Small intestine (tissue), 7 donors: ENCODE results near the gene COL10A1. TPM values are rescaled to one million over a fixed set of nuclear protein-coding genes. Genes with fewer than 3 reads are reported as not detected.

Experiments
- DNase-seq, 2 donors: peaks; one replicate each; pipeline versions ENCODE4 v3.0.0 to v3.0.0-alpha.2; 2013
- FAIRE-seq: peaks from 2 replicates; lab custom pipeline; 2012; peaks lifted over from hg19 to GRCh38; lab: Jason Lieb, UNC
- H3K27ac ChIP-seq, 3 donors: one replicate each; pipeline ENCODE4 v1.5.1; 2013; ENCODE audit warnings: low read length in 2 of 3, mild to moderate bottlenecking in 2 of 3, control low read depth in 1 of 3, inconsistent platforms in 1 of 3, low read depth in 1 of 3, moderate library complexity in 1 of 3
- H3K27me3 ChIP-seq, 3 donors: one replicate each; pipeline ENCODE4 v1.6.1; 2013; ENCODE audit warnings: low read length in 3 of 3, inconsistent platforms in 1 of 3; ENCODE audit not compliant: control insufficient read depth in 3 of 3, insufficient read depth in 3 of 3
- H3K36me3 ChIP-seq, 3 donors: one replicate each; pipeline ENCODE4 v1.6.1; 2013; ENCODE audit warnings: low read length in 3 of 3, inconsistent platforms in 1 of 3, low read depth in 1 of 3, mild to moderate bottlenecking in 1 of 3, moderate library complexity in 1 of 3; ENCODE audit not compliant: control insufficient read depth in 3 of 3, insufficient read depth in 2 of 3
- H3K4me1 ChIP-seq, 3 donors: one replicate each; pipeline ENCODE4 v1.6.1; 2013; ENCODE audit warnings: low read length in 2 of 3, inconsistent platforms in 1 of 3, low read depth in 1 of 3, mild to moderate bottlenecking in 1 of 3, moderate library complexity in 1 of 3; ENCODE audit not compliant: control insufficient read depth in 3 of 3, insufficient read depth in 2 of 3
- H3K4me3 ChIP-seq, 3 donors: one replicate each; pipeline ENCODE4 v1.5.1; 2013; ENCODE audit warnings: low read length in 3 of 3, control low read depth in 1 of 3, inconsistent platforms in 1 of 3, low read depth in 1 of 3, mild to moderate bottlenecking in 1 of 3, moderate library complexity in 1 of 3
- H3K9me3 ChIP-seq, 2 donors: one replicate each; pipeline ENCODE4 v1.6.1; 2013; ENCODE audit warnings: low read depth in 1 of 2, low read length in 1 of 2; ENCODE audit not compliant: control insufficient read depth in 2 of 2, insufficient read depth in 1 of 2
- WGBS, 3 donors: extraction: QIAGEN DNeasy Blood & Tissue Kit; methylation state at CpG; one replicate each; pipeline ENCODE4 v1.1.7; 2013; 5-methylcytosine and 5-hydroxymethylcytosine counted together
- polyA plus RNA-seq, 4 donors: library from polyadenylated mRNA; stranded (reverse) in 3 of 4; unstranded in 1 of 4; fragments of 200-250 nt in 3 of 4; fragments of 120-200 nt in 1 of 4; gene quantifications; one replicate each; pipeline versions ENCODE4 v1.2.1 to v1.2.3, GENCODE V29; 2013
- donor health status: healthy with polysubstance abuse.
- donor health status: control.
- donor health status: control.
- donor health status: Bipolar disorder and iron deficiency.
- donor health status: healthy.

COL10A1 gene
- polyA plus RNA-seq, 4 donors, result 0.09 TPM; not detected in 3

DNA sequence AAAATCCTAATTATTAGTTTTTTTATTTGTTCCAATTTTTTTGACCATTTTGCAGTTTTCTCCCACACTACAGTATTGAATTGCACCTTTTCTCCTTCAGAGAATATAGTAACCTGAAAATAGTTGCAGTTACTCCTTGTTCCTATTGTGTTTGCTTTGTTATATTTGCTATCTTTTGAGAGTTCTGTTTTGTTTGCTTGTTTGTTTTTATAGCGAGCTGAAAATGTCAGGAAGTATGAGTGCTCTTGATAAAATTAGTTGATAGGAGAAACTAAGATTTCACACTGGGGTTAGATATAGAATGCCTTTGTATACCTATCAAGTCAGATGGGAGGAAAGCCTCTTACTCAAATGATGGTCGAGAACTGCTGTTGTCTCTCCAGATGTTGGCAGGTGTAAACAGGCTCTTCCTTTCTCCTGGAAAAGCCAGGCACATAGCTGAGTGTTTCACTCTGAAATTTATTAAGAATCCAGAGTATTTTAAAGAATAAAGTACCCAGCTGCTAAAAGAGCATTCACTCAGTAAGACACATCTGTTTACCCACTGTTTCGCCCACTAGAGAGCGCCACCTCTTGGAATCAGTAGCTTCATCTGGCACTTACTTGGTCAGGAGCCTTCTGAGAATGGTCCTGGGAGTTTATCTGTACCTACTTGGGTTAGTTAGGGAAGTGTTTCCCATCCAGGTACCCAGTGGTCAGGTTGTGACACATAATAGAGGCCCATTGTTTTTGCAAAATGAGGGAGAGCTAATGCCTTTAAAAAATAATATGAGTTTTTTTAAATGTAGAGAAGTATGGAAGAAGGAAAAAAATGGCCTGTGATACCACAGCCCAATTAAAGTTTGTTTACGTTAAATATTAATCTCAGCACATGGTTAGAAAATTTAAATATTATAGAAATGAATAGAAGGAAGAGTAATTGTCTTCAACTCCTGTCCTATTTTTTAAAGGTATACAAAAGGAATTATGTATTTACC, 14.1 kb downstream of the COL10A1 start:
- no peak for FAIRE-seq
- no peak overlapping the region for H3K4me3 ChIP-seq
- DNase-seq, result peak; percentile 45 to 52
- H3K27me3 ChIP-seq, result no peaks in the 10 kb centered on the region
- peaks cover 7 to 30% (median 25%) of the 10 kb centered on the region in 3 donors for H3K36me3 ChIP-seq
- 71 to 90% (median 85%) methylated on average over 5 of the region's 5 CpGs for WGBS, 3 donors
- no peak overlapping the region for H3K27ac ChIP-seq
- H3K9me3 ChIP-seq, result no peaks in the 10 kb centered on the region
- peaks cover 0 to 2% (median 0%) of the 10 kb centered on the region in 3 donors for H3K4me1 ChIP-seq

DNA sequence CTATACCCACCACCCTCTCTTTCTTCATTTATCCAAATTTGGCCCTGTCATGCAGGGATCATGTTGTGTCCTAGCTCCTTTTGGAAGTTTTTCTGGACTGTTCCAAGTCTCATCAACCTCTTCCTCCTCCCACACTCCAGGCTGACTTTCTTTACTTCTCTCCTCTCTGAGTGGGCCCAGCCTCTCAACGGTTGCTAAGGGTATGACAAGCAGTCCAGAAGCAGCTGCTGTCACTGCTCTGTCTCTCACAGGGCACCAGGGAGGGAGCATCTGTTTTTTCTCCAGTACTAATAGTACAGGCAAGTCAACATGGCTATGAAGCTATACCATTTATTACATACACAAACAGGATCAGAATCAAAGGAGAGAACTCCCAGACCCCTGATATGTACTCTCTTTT, 17.1 kb downstream of the COL10A1 start:
- no peak overlapping the region for H3K4me3 ChIP-seq
- H3K4me1 ChIP-seq, result peaks cover 3 to 15% (median 10%) of the 10 kb centered on the region in 3 donors
- H3K9me3 ChIP-seq, result no peaks in the 10 kb centered on the region
- H3K36me3 ChIP-seq, result peaks cover 2 to 22% (median 20%) of the 10 kb centered on the region in 3 donors
- no peak for DNase-seq
- no peak for FAIRE-seq
- H3K27me3 ChIP-seq, result no peaks in the 10 kb centered on the region
- no peak overlapping the region for H3K27ac ChIP-seq
- 31 to 63% (median 61%) methylated on average over 1 of the region's 1 CpG for WGBS, 3 donors

DNA sequence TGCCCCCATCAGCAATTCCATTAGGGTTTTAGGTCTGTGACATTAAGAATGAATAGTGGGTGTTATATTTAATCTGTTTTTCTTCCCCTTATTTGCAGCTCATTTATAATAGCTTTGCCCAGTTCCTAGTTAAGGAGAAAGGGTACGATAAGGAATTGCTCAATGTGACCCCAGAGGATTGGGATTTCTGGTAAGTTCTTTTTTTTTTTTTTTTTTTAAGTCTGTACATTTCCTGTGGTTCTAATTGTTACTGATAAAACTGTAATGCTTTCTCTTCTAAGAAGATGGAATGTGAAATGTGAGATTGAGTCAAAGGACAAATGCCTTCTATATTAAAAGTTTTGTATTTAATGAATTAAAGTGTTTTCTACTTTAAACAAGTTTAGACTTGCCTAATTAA, 19.8 kb downstream of the COL10A1 start:
- WGBS, 3 donors, result 32 to 50% (median 32%) methylated on average over 1 of the region's 1 CpG

DNA sequence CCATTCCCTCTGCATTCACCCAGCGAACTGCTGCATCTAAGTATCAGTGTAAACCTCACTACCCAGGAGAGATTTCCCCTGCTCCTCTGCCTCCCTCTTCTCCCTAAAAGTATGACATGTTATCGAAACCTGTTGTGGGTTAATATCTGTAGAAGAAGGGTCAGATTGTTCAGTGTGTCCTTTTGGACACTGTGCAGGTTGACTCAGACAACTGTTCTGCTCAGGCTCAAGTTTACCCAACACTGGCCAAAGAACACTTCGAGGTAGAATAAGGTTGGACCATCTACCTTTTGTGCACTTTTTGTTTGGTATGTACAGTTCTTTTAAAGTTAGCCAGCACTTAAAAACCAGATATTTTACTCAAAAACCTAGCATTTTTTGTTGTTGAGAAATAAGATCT, 20.7 kb downstream of the COL10A1 start:
- Histone ChIP-seq H3K36me3 (peaks cover 2 to 15% (median 10%) of the 10 kb centered on the region in 3 donors), H3K4me1 (peaks cover 10 to 25% (median 19%) of the 10 kb centered on the region in 3 donors), H3K4me3 (no peak overlapping the region), H3K27ac (peak overlapping the region in 2 of 3 donors; percentile 44 to 53), H3K9me3 (no peaks in the 10 kb centered on the region), H3K27me3 (no peaks in the 10 kb centered on the region)
- DNase-seq, result peak in 1 of 2 donors; percentile 47
- 63 to 85% (median 73%) methylated on average over 3 of the region's 3 CpGs for WGBS, 3 donors
- FAIRE-seq, result no peak

More for the DNA sequence above, 19.8 kb downstream of the COL10A1 start:
- Histone ChIP-seq H3K4me1 (peaks cover 10 to 25% (median 19%) of the 10 kb centered on the region in 3 donors), H3K36me3 (peaks cover 2 to 20% (median 14%) of the 10 kb centered on the region in 3 donors), H3K4me3 (no peak overlapping the region), H3K9me3 (no peaks in the 10 kb centered on the region), H3K27ac (no peak overlapping the region), H3K27me3 (no peaks in the 10 kb centered on the region)
- FAIRE-seq, result no peak
- peak in 1 of 2 donors; percentile 23 for DNase-seq

DNA sequence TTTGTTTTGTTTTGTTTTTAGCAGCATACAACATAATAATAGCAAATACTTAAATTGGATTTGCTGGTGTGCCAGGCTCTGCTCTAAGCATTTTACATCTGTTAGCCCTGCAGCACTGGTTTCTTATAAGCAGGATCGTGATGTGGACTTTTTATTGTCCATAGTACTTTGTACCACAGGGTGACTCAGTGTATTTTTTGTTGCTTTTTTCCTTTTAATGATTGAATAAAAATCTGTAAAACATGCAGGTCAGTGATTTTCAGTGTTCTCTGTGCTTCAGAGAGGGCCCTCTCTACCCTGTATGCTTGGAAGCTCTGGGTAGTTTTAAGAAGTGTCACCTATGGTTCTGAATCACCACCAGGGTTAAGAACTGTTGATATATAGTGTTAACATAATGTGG, 21.3 kb downstream of the COL10A1 start:
- no peak for FAIRE-seq
- Histone ChIP-seq H3K9me3 (no peaks in the 10 kb centered on the region), H3K36me3 (peaks cover 2 to 13% (median 7%) of the 10 kb centered on the region in 3 donors), H3K4me3 (no peak overlapping the region), H3K27me3 (no peaks in the 10 kb centered on the region), H3K4me1 (peaks cover 10 to 25% (median 19%) of the 10 kb centered on the region in 3 donors), H3K27ac (peak overlapping the region in 2 of 3 donors; percentile 44 to 53)
- WGBS, 3 donors, result 32 to 76% (median 52%) methylated on average over 1 of the region's 1 CpG
- peak; percentile 50 to 57 for DNase-seq

DNA sequence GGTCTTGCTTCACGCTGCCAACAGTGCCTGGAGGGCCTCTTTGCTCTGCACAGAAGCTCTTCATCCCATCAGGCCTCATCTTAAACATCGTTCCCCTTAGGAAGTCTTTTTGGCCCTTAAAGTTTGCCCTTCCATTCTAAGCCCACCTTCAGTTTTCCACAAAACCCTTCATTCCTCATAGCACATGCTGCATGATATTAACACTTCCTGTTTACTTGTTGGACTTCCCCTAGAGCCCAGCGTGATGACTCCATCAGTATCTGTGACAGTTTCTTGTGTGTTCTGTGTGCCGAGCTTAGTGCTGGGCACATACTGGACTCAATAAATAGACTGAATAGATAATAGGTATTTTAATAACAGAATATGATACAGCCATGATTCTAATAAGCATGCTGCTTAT, 23.1 kb downstream of the COL10A1 start:
- peaks cover 0 to 10% (median 0%) of the 10 kb centered on the region in 3 donors for H3K36me3 ChIP-seq
- H3K9me3 ChIP-seq, result no peaks in the 10 kb centered on the region
- FAIRE-seq, result no peak
- H3K27me3 ChIP-seq, result no peaks in the 10 kb centered on the region
- DNase-seq, result no peak
- peaks cover 10 to 30% (median 21%) of the 10 kb centered on the region in 3 donors for H3K4me1 ChIP-seq
- H3K4me3 ChIP-seq, result no peak overlapping the region
- 69 to 80% (median 71%) methylated on average over 4 of the region's 4 CpGs for WGBS, 3 donors
- no peak overlapping the region for H3K27ac ChIP-seq

DNA sequence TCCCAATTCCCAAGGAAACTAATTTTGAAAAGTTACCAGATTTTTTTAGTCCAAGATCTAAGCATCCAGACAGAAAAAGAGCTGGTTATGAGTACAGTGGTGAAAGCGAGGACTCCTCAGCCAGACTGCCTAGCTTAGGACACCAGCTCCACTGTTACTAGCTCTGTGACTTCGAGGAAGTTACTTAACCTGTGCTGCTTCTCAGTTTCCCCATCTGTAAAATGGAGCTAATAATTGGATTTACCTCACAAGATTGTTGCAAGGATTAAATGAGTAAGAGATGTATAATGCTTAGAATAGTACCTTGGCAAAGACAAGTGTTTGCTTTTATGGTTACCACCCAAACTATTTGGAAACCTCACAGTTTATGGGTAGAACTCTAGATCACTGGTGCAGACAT, 24.1 kb downstream of the COL10A1 start:
- Histone ChIP-seq H3K4me1 (peaks cover 10 to 27% (median 21%) of the 10 kb centered on the region in 3 donors), H3K4me3 (peak overlapping the region in 2 of 3 donors; percentile 76 to 85), H3K27me3 (no peaks in the 10 kb centered on the region), H3K27ac (no peak overlapping the region), H3K9me3 (peaks cover 0 to under 1% of the 10 kb centered on the region in 2 donors), H3K36me3 (peaks cover 0 to 7% (median 0%) of the 10 kb centered on the region in 3 donors)
- FAIRE-seq (no peak), DNase-seq (no peak)
- 43 to 58% (median 51%) methylated on average over 2 of the region's 2 CpGs for WGBS, 3 donors

DNA sequence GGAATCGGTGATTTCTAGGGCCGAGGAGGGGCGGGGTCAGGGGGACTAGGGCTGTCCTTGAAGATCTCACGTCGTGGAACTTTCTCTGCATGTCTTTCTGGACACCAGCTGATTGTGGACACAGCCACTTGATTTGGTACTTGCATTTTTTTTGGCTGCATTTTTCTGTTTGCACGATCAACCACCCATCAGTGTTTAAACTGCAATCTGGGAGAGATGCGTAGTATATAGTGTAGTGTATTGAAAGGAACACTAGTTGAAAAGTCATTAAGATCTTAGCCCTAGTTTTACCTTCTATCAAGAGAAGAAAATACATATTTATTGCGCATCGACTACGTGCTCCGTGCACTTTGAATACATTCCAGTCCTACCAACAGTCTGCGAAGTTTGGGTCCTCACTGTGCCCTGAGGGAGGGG, 24.6 kb downstream of the COL10A1 start:
- WGBS, 3 donors, result 1 to 3% (median 2%) methylated on average over 12 of the region's 12 CpGs
- DNase-seq, result no peak

More for the DNA sequence above, 24.6 kb downstream of the COL10A1 start:
- peak overlapping the region; percentile 58 to 85 (median 76) for H3K4me3 ChIP-seq
- H3K4me1 ChIP-seq, result peaks cover 10 to 26% (median 21%) of the 10 kb centered on the region in 3 donors
- H3K27me3 ChIP-seq, result no peaks in the 10 kb centered on the region
- peaks cover 0 to 6% (median 0%) of the 10 kb centered on the region in 3 donors for H3K36me3 ChIP-seq
- H3K27ac ChIP-seq, result peak overlapping the region; percentile 90 to 99 (median 97)
- peaks cover 0 to 5% of the 10 kb centered on the region in 2 donors for H3K9me3 ChIP-seq
- FAIRE-seq, result no peak
